Measurements from ENCODE around the gene DEPDC1.

DEPDC1 gene

DNA sequence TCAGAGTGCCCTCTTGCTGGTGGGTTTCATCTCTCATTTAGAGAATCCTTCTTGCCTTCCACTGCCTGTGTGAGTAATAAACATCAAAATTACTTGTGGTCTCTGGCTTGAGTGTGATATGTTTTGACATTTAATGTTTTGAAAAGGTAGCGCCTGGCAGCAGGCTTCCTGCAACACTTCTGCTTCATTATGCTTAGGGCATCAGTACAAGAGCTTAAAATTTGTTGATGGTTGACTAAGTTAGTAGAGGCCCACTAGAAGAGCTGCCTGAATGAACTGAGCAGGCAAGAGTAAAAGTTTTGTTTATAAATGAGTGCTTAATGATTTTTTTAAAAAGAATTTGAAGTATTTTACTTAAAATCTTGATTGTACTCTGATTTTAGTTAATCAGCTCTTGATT lies 40.7 kb downstream of the DEPDC1 start:
- H3K27me3 ChIP-seq (ENCODE audit: low read length) = no peaks in the 10 kb centered on the region
- H2AFZ ChIP-seq (ENCODE audit: low read depth, low read length, severe bottlenecking) = no peak overlapping the region
- H4K20me1 ChIP-seq (ENCODE audit: low read depth, low read length) = no peaks in the 10 kb centered on the region
- TF ChIP-seq EZH2phosphoT487 (conservative IDR thresholded peaks at IDR 0.05; ENCODE audit: low read length) (no peak), CTCF (IDR thresholded peaks at IDR 0.05; ENCODE audit: insufficient read depth, low read length, poor library complexity, severe bottlenecking) (no peak)
- no peaks in the 10 kb centered on the region for H3K9me2 ChIP-seq (replicated peaks; ENCODE audit: insufficient read depth, low read length)
- H3K4me3 ChIP-seq (ENCODE audit: insufficient read depth, low read length, poor library complexity, severe bottlenecking) = no peak overlapping the region
- H3K79me2 ChIP-seq (ENCODE audit: insufficient read depth, low read length) = no peaks in the 10 kb centered on the region
- H3K27ac ChIP-seq (ENCODE audit: low read depth, low read length) = no peak overlapping the region
- H3K36me3 ChIP-seq (ENCODE audit: low read length) = no peaks in the 10 kb centered on the region
- H3K9ac ChIP-seq (ENCODE audit: low read length) = no peak overlapping the region
- no peaks in the 10 kb centered on the region for H3K9me3 ChIP-seq (ENCODE audit: insufficient read depth, low read length)
- no peaks in the 10 kb centered on the region for H3F3A ChIP-seq (ENCODE audit: insufficient read depth)
- H3K4me2 ChIP-seq (ENCODE audit: low read depth, low read length, poor library complexity, severe bottlenecking) = no peak overlapping the region

- H3K9me2 ChIP-seq (replicated peaks; ENCODE audit: insufficient read depth, low read length) = no peaks in the 10 kb centered on the region
- H3K4me3 ChIP-seq (ENCODE audit: insufficient read depth, low read length, poor library complexity, severe bottlenecking) = no peak overlapping the region
- H3K79me2 ChIP-seq (ENCODE audit: insufficient read depth, low read length) = no peaks in the 10 kb centered on the region
- no peaks in the 10 kb centered on the region for H3K27me3 ChIP-seq (ENCODE audit: low read length)
- no peaks in the 10 kb centered on the region for H3F3A ChIP-seq (ENCODE audit: insufficient read depth)
- H2AFZ ChIP-seq (ENCODE audit: low read depth, low read length, severe bottlenecking) = no peak overlapping the region
- no peak overlapping the region for H3K9ac ChIP-seq (ENCODE audit: low read length)
- H3K27ac ChIP-seq (ENCODE audit: low read depth, low read length) = no peak overlapping the region
- TF ChIP-seq EZH2phosphoT487 (conservative IDR thresholded peaks at IDR 0.05; ENCODE audit: low read length) = no peak
- TF ChIP-seq CTCF (IDR thresholded peaks at IDR 0.05; ENCODE audit: insufficient read depth, low read length, poor library complexity, severe bottlenecking) = no peak
- H3K36me3 ChIP-seq (ENCODE audit: low read length) = no peaks in the 10 kb centered on the region
- no peaks in the 10 kb centered on the region for H3K9me3 ChIP-seq (ENCODE audit: insufficient read depth, low read length)
- H4K20me1 ChIP-seq (ENCODE audit: low read depth, low read length) = no peaks in the 10 kb centered on the region
- no peak overlapping the region for H3K4me2 ChIP-seq (ENCODE audit: low read depth, low read length, poor library complexity, severe bottlenecking)
These were observed 42.3 kb downstream of the DEPDC1 start for GRCh38 chr1:68454534-68454933.

DNA sequence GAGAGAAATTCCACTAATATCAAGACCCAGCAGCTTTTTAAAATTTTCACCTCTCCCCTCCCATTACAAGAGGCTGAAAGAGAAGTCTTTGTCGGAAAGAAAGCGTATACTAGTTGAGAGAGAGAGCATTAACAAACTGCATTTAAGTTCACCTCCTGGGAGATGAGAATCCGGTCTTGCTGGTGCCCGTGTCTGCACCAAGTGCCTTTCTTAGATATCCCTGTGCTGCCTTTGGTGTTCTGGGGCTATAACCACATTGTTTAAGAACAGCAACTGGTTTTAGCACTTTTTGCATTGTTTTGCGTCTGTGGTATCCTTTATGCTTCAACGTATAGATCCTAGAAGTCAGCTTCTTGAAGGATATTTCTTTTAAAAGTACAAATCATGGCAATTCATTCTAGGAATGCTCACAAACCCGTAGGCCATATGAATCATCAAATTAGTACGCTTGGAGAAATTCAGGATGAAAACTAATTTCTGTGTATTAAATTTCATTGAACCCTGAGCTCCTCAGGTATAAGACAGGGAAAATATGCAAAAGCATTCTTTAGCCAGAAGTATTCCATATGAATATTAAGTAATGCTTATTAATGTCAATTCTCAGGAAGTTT lies 43.7 kb downstream of the DEPDC1 start:
- Histone ChIP-seq H3K4me3 (ENCODE audit: insufficient read depth, low read length, poor library complexity, severe bottlenecking) (no peak overlapping the region), H3K4me2 (ENCODE audit: low read depth, low read length, poor library complexity, severe bottlenecking) (no peak overlapping the region), H2AFZ (ENCODE audit: low read depth, low read length, severe bottlenecking) (no peak overlapping the region), H3K9me2 (replicated peaks; ENCODE audit: insufficient read depth, low read length) (no peaks in the 10 kb centered on the region), H4K20me1 (ENCODE audit: low read depth, low read length) (no peaks in the 10 kb centered on the region), H3F3A (ENCODE audit: insufficient read depth) (no peaks in the 10 kb centered on the region), H3K9ac (ENCODE audit: low read length) (no peak overlapping the region), H3K9me3 (ENCODE audit: insufficient read depth, low read length) (no peaks in the 10 kb centered on the region), H3K27ac (ENCODE audit: low read depth, low read length) (no peak overlapping the region), H3K79me2 (ENCODE audit: insufficient read depth, low read length) (no peaks in the 10 kb centered on the region), H3K36me3 (ENCODE audit: low read length) (no peaks in the 10 kb centered on the region), H3K27me3 (ENCODE audit: low read length) (no peaks in the 10 kb centered on the region)
- TF ChIP-seq EZH2phosphoT487 (conservative IDR thresholded peaks at IDR 0.05; ENCODE audit: low read length) = no peak
- no peak for TF ChIP-seq CTCF (IDR thresholded peaks at IDR 0.05; ENCODE audit: insufficient read depth, low read length, poor library complexity, severe bottlenecking)
